GM12891 (cell line): ENCODE results near the gene LMNTD2.

Source experiments
- PAX5 ChIP-seq: IDR thresholded peaks from 2 replicates; pipeline ENCODE4 v1.6.1; 2011; ENCODE audit warnings: low read length, moderate library complexity, mild to moderate bottlenecking; ENCODE audit not compliant: insufficient read depth, severe bottlenecking
- POLR2A ChIP-seq: IDR thresholded peaks from 2 replicates; pipeline ENCODE4 v1.6.1; 2011; ENCODE audit warnings: low read depth, low read length, control low read depth
- POLR2AphosphoS5 ChIP-seq: IDR thresholded peaks from 2 replicates; pipeline ENCODE4 v1.6.1; 2011; ENCODE audit warnings: low read depth, low read length, control low read depth
- TAF1 ChIP-seq: IDR thresholded peaks from 2 replicates; pipeline ENCODE4 v1.6.1; 2011; ENCODE audit warnings: low read depth, low read length, control low read depth

- TF ChIP-seq POLR2A, result no peak
- no peak for TF ChIP-seq POLR2AphosphoS5
- TF ChIP-seq TAF1, result no peak
- TF ChIP-seq PAX5, result no peak
Observed at GRCh38 chr11:569158-569885, 8.8 kb upstream of the LMNTD2 start.
